ENCODE data around the gene FGFRL1. TPM values are rescaled to one million over a fixed set of nuclear protein-coding genes. Genes with fewer than 3 reads are reported as not detected.

FGFRL1 gene
- total RNA-seq, 2 donors from 2014 or later = 16.0 to 34.7 TPM

DNA sequence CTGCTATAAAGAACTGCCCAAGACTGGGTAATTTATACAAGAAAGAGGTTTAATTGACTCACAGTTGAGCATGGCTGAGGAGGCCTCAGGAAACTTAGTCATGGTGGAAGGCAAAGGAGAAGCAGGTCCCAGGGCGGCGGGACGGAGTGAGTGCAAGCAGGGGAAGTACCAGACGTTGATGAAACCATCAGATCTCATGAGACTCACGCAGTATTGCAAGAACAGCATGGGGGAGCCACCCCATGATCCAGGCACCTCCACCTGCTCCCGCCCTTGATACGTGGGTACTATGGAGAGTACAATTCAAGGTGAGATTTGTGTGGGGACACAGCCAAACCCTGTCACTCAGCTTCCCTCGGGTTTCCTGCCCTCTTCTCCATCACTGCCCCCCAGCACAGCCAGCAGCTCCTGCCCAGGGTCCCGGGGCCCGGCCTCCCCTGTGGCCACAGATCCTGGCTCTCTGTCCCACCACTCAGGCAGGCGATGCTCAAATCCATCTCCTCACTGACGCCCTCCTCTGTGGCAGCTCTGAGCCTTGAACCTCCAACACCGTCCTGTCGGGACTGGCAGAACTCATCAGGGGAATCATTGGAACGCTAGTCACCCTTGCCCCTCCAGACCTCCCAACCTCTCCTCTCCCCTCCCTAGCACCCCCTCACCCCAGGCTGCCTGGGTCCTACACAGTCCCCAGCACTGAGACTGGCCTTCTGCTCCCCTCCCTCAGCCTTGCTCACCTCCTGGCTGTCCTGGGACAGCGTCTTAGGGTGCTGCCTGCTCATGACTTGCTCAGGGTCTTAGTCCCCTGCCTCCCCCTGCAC lies 37.6 kb downstream of the FGFRL1 start:
- peaks cover 13% of the 10 kb centered on the region for H3K27me3 ChIP-seq
- no peak overlapping the region for H3K27ac ChIP-seq
- no peaks in the 10 kb centered on the region for H3K9me3 ChIP-seq
- intact Hi-C loops (cut with DNase I) = no loop called here
- DNase-seq = no peak
- H3K36me3 ChIP-seq = no peaks in the 10 kb centered on the region
- peaks cover 7% of the 10 kb centered on the region for H3K4me1 ChIP-seq
- TF ChIP-seq CTCF (IDR thresholded peaks at IDR 0.05) = no peak
- no peak overlapping the region for H3K4me3 ChIP-seq
- no peak overlapping the region for H3K9ac ChIP-seq (ENCODE audit: low read depth in 2 of 2, low read length in 2 of 2)

- no peak overlapping the region for H3K27ac ChIP-seq
- peaks cover 7% of the 10 kb centered on the region for H3K4me1 ChIP-seq
- peaks cover 7% of the 10 kb centered on the region for H3K27me3 ChIP-seq
- H3K9ac ChIP-seq (ENCODE audit: low read depth in 2 of 2, low read length in 2 of 2) = no peak overlapping the region
- H3K9me3 ChIP-seq = no peaks in the 10 kb centered on the region
- no peak for DNase-seq
- intact Hi-C loops (cut with DNase I) = no loop called here
- no peak overlapping the region for H3K4me3 ChIP-seq
- H3K36me3 ChIP-seq = no peaks in the 10 kb centered on the region
- TF ChIP-seq CTCF (IDR thresholded peaks at IDR 0.05) = no peak
These were observed 38.1 kb downstream of the FGFRL1 start for GRCh38 chr4:1049591-1049905.

- Histone ChIP-seq H3K27me3 (peaks cover 4% of the 10 kb centered on the region), H3K9me3 (no peaks in the 10 kb centered on the region), H3K36me3 (no peaks in the 10 kb centered on the region), H3K9ac (ENCODE audit: low read depth in 2 of 2, low read length in 2 of 2) (no peak overlapping the region), H3K4me3 (no peak overlapping the region), H3K4me1 (peaks cover 7% of the 10 kb centered on the region), H3K27ac (no peak overlapping the region)
- no peak for DNase-seq
- no peak for TF ChIP-seq CTCF (IDR thresholded peaks at IDR 0.05)
- intact Hi-C loops (cut with DNase I) = no loop called here
These were observed 39.2 kb downstream of the FGFRL1 start for GRCh38 chr4:1050486-1051213.

- no peak overlapping the region for H3K4me3 ChIP-seq
- no peak for DNase-seq
- no peak for TF ChIP-seq CTCF (IDR thresholded peaks at IDR 0.05)
- no peak overlapping the region for H3K27ac ChIP-seq
- peaks cover 7% of the 10 kb centered on the region for H3K4me1 ChIP-seq
- H3K9me3 ChIP-seq = no peaks in the 10 kb centered on the region
- no peaks in the 10 kb centered on the region for H3K36me3 ChIP-seq
- no peak overlapping the region for H3K9ac ChIP-seq (ENCODE audit: low read depth in 2 of 2, low read length in 2 of 2)
- intact Hi-C loops (cut with DNase I) = no loop called here
- peaks cover 7% of the 10 kb centered on the region for H3K27me3 ChIP-seq
These were observed 40.0 kb downstream of the FGFRL1 start for GRCh38 chr4:1051472-1051871.

DNA sequence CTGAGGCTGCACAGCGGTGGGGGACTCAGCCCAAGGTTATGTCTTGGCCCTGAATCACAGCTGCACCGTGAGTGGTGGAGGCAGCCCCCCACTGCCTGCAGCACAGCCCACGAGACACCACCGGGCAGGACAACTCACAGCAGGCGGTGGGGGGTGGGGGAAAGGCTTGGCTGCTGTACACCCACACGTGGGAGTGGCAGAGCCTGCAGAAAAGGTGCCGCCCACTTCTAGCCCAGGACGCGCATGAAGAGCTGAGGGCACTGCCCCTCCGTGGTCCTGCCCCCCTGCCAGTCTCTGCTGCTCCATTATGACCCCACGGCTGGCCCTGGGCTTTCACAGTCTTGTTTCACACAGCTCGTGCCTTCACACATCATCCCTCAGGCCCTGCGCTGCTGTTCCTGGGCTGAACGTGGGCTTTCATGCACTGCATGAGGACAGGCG lies 40.8 kb downstream of the FGFRL1 start:
- DNase-seq = no peak
- Histone ChIP-seq H3K9me3 (no peaks in the 10 kb centered on the region), H3K36me3 (no peaks in the 10 kb centered on the region), H3K27ac (no peak overlapping the region), H3K4me1 (peaks cover 3% of the 10 kb centered on the region), H3K4me3 (no peak overlapping the region), H3K9ac (ENCODE audit: low read depth in 2 of 2, low read length in 2 of 2) (no peak overlapping the region), H3K27me3 (peaks cover 10% of the 10 kb centered on the region)
- TF ChIP-seq CTCF (IDR thresholded peaks at IDR 0.05) = no peak
- intact Hi-C loops (cut with DNase I) = no loop called here

Measured in colonic mucosa (tissue), 4 donors.